RWPE1 (cell line): ENCODE data around the gene CUBN.
A peak's percentile ranks its signal among the peaks of the same experiment; 100 is the strongest.

ENCODE experiments used
- CTCF ChIA-PET: fragments of 350-600 bp; sonication (Branson Sonifier 250); formaldehyde crosslinking; extraction: SDS; loops from one replicate; lab custom pipeline; 2021; lab: Yijun Ruan, JAX
- POLR2A ChIA-PET: fragments of 400-600 bp; formaldehyde crosslinking; extraction: SDS; loops from one replicate; lab custom pipeline; 2020; ENCODE audit warnings: antibody characterized with exemption; ENCODE audit not compliant: low non-redundant PET; lab: Yijun Ruan, JAX
- DNase-seq: peaks from one replicate; pipeline ENCODE4 v3.0.0; 2012; ENCODE audit warnings: low spot score
- H3K27ac ChIP-seq: fragments of 450-650 bp; 2 replicates; pipeline ENCODE4 v1.5.1; 2017
- CTCF ChIP-seq: fragments of 450-650 bp; conservative IDR thresholded peaks from 2 replicates; pipeline ENCODE4 v1.5.1; 2017; ENCODE audit warnings: low read depth, mild to moderate bottlenecking

CUBN gene

GRCh38 chr10:17075533-17076359, 53.9 kb downstream of the CUBN start:
- CTCF ChIA-PET, result no interaction called here
- POLR2A ChIA-PET, result no interaction called here
- H3K27ac ChIP-seq, result peak overlapping the region; percentile 83
- peak; percentile 69 for DNase-seq
- no peak for TF ChIP-seq CTCF

- no peak overlapping the region for H3K27ac ChIP-seq
- CTCF ChIA-PET, result no interaction called here
- POLR2A ChIA-PET, result no interaction called here
- no peak for TF ChIP-seq CTCF
- DNase-seq, result peak; percentile 17
These were observed 55.1 kb downstream of the CUBN start for GRCh38 chr10:17074541-17074847.

GRCh38 chr10:17073725-17074540, 55.7 kb downstream of the CUBN start:
- POLR2A ChIA-PET, result no interaction called here

GRCh38 chr10:17068953-17069352, 60.7 kb downstream of the CUBN start:
- ChIA-PET CTCF (no interaction called here), POLR2A (no interaction called here)
- DNase-seq, result no peak
- no peak for TF ChIP-seq CTCF
- no peak overlapping the region for H3K27ac ChIP-seq

More at GRCh38 chr10:17073725-17074540, 55.7 kb downstream of the CUBN start:
- no peak for DNase-seq
- no peak overlapping the region for H3K27ac ChIP-seq
- CTCF ChIA-PET, result no interaction called here
- TF ChIP-seq CTCF, result no peak

- ChIA-PET POLR2A (no interaction called here), CTCF (no interaction called here)
- no peak for DNase-seq
- no peak for TF ChIP-seq CTCF
- H3K27ac ChIP-seq, result no peak overlapping the region
These were observed 62.0 kb downstream of the CUBN start for GRCh38 chr10:17067376-17068264.

GRCh38 chr10:17066807-17067206, 62.8 kb downstream of the CUBN start:
- no peak overlapping the region for H3K27ac ChIP-seq
- no peak for TF ChIP-seq CTCF
- CTCF ChIA-PET, result no interaction called here
- POLR2A ChIA-PET, result no interaction called here
- no peak for DNase-seq
